ENCODE results near the gene WDR31. TPM values are rescaled to one million over a fixed set of nuclear protein-coding genes. Genes with fewer than 3 reads are reported as not detected.

The WDR31 gene
- total RNA-seq, 1 donor from 2014 or later = 1.7 TPM

- Mint-ChIP-seq H3K4me3 (ENCODE audit: unreplicated experiment) (no peak within 1 kb of the TSS), H3K27ac (ENCODE audit: unreplicated experiment) (no peak within 1 kb of the TSS), H3K4me1 (ENCODE audit: low read depth) (peaks cover 16% of the 10 kb centered on the region), H3K27me3 (ENCODE audit: low read depth) (no peaks in the 10 kb centered on the region), H3K36me3 (ENCODE audit: low read depth) (peaks cover 22% of the 10 kb centered on the region), H3K9me3 (ENCODE audit: low read depth) (no peaks in the 10 kb centered on the region)
- DNase-seq (ENCODE audit: low spot score) = peak; percentile 99
- no peak for TF ChIP-seq CTCF (IDR thresholded peaks at IDR 0.05)
These were observed 64.6 kb downstream of the WDR31 start, which contains the start of the genes CDC26 and PRPF4 for GRCh38 chr9:113275157-113276131. CDC26 (minus strand) TSS chr9:113275572; CDS start chr9:113272507, 3,065 bp downstream. PRPF4 (plus strand) TSS chr9:113275658; CDS start chr9:113275744, 86 bp downstream.

DNA sequence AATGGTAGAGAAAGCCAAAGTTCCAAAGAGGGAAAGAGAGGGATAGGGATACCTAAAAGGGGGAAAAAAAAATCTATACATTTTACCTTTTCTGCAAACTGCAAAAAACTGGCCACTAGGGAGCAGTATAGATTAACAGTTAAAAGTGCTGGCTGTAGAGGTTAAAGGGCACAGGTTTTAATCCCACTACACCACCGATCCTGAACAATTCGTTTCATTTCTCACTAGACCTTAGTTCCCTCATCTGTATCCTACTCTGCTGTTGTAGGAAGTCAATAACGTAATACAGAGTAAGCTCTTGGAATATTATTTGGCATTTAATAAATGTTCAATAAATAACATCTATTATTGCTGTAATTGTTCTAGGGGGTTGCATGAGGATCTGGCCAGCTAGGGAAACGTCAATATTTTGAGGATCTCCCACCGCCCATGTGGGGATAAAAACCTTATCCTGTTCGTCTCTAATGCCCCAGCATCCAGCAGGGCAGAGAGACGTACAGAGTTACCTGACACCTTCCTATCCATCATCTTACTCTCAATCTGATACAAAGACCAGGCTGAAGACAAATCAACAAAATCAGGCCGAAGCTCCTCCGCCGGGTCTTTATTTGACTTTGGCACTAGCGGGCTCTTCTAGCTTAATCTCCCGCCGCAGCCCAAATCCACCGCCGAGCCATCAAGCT is 65.5 kb downstream of the WDR31 start:
- Mint-ChIP-seq H3K4me3 (ENCODE audit: unreplicated experiment) (no peak overlapping the region), H3K27ac (ENCODE audit: unreplicated experiment) (no peak overlapping the region), H3K27me3 (ENCODE audit: low read depth) (no peaks in the 10 kb centered on the region), H3K9me3 (ENCODE audit: low read depth) (no peaks in the 10 kb centered on the region), H3K4me1 (ENCODE audit: low read depth) (peaks cover 16% of the 10 kb centered on the region), H3K36me3 (ENCODE audit: low read depth) (peaks cover 20% of the 10 kb centered on the region)
- TF ChIP-seq CTCF (IDR thresholded peaks at IDR 0.05) = peak; percentile 91
- no peak for DNase-seq (ENCODE audit: low spot score)

GRCh38 chr9:113269871-113270270 is 70.2 kb downstream of the WDR31 start:
- no peak overlapping the region for H3K4me3 Mint-ChIP-seq (ENCODE audit: unreplicated experiment)
- H3K4me1 Mint-ChIP-seq (ENCODE audit: low read depth) = peaks cover 12% of the 10 kb centered on the region
- H3K27me3 Mint-ChIP-seq (ENCODE audit: low read depth) = no peaks in the 10 kb centered on the region
- TF ChIP-seq CTCF (IDR thresholded peaks at IDR 0.05) = no peak
- no peaks in the 10 kb centered on the region for H3K9me3 Mint-ChIP-seq (ENCODE audit: low read depth)
- H3K27ac Mint-ChIP-seq (ENCODE audit: unreplicated experiment) = no peak overlapping the region
- H3K36me3 Mint-ChIP-seq (ENCODE audit: low read depth) = peaks cover 19% of the 10 kb centered on the region
- DNase-seq (ENCODE audit: low spot score) = no peak

GRCh38 chr9:113269355-113269754 is 70.7 kb downstream of the WDR31 start:
- H3K4me1 Mint-ChIP-seq (ENCODE audit: low read depth) = peaks cover 11% of the 10 kb centered on the region
- no peak for DNase-seq (ENCODE audit: low spot score)
- no peak overlapping the region for H3K4me3 Mint-ChIP-seq (ENCODE audit: unreplicated experiment)
- no peak overlapping the region for H3K27ac Mint-ChIP-seq (ENCODE audit: unreplicated experiment)
- H3K36me3 Mint-ChIP-seq (ENCODE audit: low read depth) = peaks cover 19% of the 10 kb centered on the region
- no peak for TF ChIP-seq CTCF (IDR thresholded peaks at IDR 0.05)
- no peaks in the 10 kb centered on the region for H3K27me3 Mint-ChIP-seq (ENCODE audit: low read depth)
- no peaks in the 10 kb centered on the region for H3K9me3 Mint-ChIP-seq (ENCODE audit: low read depth)

DNA sequence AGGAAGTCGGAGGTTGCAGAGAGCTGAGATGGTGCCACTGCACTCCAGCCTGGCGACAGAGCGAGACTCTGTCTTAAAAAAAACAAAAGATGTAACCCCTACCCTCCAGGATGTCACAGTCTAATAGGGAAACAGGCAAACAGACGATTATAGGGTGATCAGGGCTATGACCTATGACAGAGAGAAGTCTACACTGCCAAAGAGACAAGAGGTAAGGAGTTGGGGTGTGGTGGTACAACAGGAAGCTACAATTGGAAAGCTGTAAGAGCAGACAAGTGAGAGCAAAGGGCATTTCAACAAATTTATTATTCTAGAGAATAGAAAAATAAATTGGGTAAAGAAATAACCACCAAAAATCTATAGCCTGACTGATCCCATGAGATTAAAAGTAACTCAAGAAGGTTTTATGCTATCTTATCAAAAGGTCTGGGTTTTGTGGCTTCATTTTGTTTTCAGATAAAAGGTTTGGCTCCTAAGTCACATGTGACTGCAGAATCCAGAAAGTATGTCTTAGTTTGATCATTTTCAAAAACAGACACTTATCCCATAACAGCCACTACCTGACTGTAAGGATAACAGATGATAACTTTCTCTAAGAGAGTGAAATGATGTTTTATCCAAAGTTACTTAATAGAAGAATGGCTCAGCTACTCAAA is 72.0 kb downstream of the WDR31 start:
- H3K4me3 Mint-ChIP-seq (ENCODE audit: unreplicated experiment) = no peak overlapping the region
- no peak for DNase-seq (ENCODE audit: low spot score)
- peaks cover 19% of the 10 kb centered on the region for H3K36me3 Mint-ChIP-seq (ENCODE audit: low read depth)
- TF ChIP-seq CTCF (IDR thresholded peaks at IDR 0.05) = no peak
- H3K9me3 Mint-ChIP-seq (ENCODE audit: low read depth) = no peaks in the 10 kb centered on the region
- peaks cover under 1% of the 10 kb centered on the region for H3K4me1 Mint-ChIP-seq (ENCODE audit: low read depth)
- no peaks in the 10 kb centered on the region for H3K27me3 Mint-ChIP-seq (ENCODE audit: low read depth)
- H3K27ac Mint-ChIP-seq (ENCODE audit: unreplicated experiment) = no peak overlapping the region

Measured in chondrocyte (in vitro differentiated cells).